Measurements from ENCODE around the gene CLBA1.
"Not testable (repeated sequence)": the region's sequence is repeated elsewhere in the genome, so short reads cannot be mapped to it uniquely, and the experiment has no call there.

CLBA1 gene

GRCh38 chr14:105034315-105035039, 48.9 kb downstream of the CLBA1 start:
- no peaks in the 10 kb centered on the region for H4K20me1 ChIP-seq (ENCODE audit: insufficient read depth, low read length)
- H3K4me3 ChIP-seq (ENCODE audit: low read length) = no peak overlapping the region
- no peak for DNase-seq
- H3K27ac ChIP-seq (ENCODE audit: low read length) = no peak overlapping the region
- no peaks in the 10 kb centered on the region for H3K79me2 ChIP-seq (ENCODE audit: low read length)
- TF ChIP-seq CTCF (IDR thresholded peaks at IDR 0.05; ENCODE audit: low read length) (no peak), EZH2phosphoT487 (IDR thresholded peaks at IDR 0.05; ENCODE audit: low read length) (no peak), EZH2 (optimal IDR thresholded peaks at IDR 0.05; ENCODE audit: low read depth, low read length) (no peak)
- no peaks in the 10 kb centered on the region; the same call in 1 of the 2 replicates for H3K27me3 ChIP-seq (replicated peaks; ENCODE audit: insufficient read depth, low read length)
- H3K9me2 ChIP-seq (replicated peaks; ENCODE audit: insufficient read depth, low read length) = no peaks in the 10 kb centered on the region
- H3K36me3 ChIP-seq (replicated peaks; ENCODE audit: insufficient read depth, low read length) = no peaks in the 10 kb centered on the region
- H3F3A ChIP-seq (ENCODE audit: insufficient read depth, low read length) = no peaks in the 10 kb centered on the region
- no peaks in the 10 kb centered on the region for H3K4me1 ChIP-seq (ENCODE audit: low read length)
- H3K9me3 ChIP-seq (replicated peaks; ENCODE audit: insufficient read depth, low read length) = no peaks in the 10 kb centered on the region
- no peak overlapping the region for H2AFZ ChIP-seq (ENCODE audit: low read length)
- no peak overlapping the region for H3K4me2 ChIP-seq (ENCODE audit: low read depth, low read length)
- H3K9ac ChIP-seq (ENCODE audit: low read length) = no peak overlapping the region

- H3K27ac ChIP-seq (ENCODE audit: low read length); H3F3A ChIP-seq (ENCODE audit: insufficient read depth, low read length); DNase-seq; H3K9me3 ChIP-seq (replicated peaks; ENCODE audit: insufficient read depth, low read length); H3K4me1 ChIP-seq (ENCODE audit: low read length); H3K36me3 ChIP-seq (replicated peaks; ENCODE audit: insufficient read depth, low read length); H3K27me3 ChIP-seq (replicated peaks; ENCODE audit: insufficient read depth, low read length); H3K4me3 ChIP-seq (ENCODE audit: low read length); H3K4me2 ChIP-seq (ENCODE audit: low read depth, low read length); H3K79me2 ChIP-seq (ENCODE audit: low read length); H3K9ac ChIP-seq (ENCODE audit: low read length); H2AFZ ChIP-seq (ENCODE audit: low read length); H4K20me1 ChIP-seq (ENCODE audit: insufficient read depth, low read length); H3K9me2 ChIP-seq (replicated peaks; ENCODE audit: insufficient read depth, low read length): not testable (repeated sequence)
These were observed 50.0 kb downstream of the CLBA1 start for GRCh38 chr14:105035616-105036015.

GRCh38 chr14:105039458-105040205, 54.0 kb downstream of the CLBA1 start:
- H3K9ac ChIP-seq (ENCODE audit: low read length) = no peak overlapping the region
- no peak overlapping the region for H3K4me3 ChIP-seq (ENCODE audit: low read length)
- no peaks in the 10 kb centered on the region for H3F3A ChIP-seq (ENCODE audit: insufficient read depth, low read length)
- H3K9me3 ChIP-seq (replicated peaks; ENCODE audit: insufficient read depth, low read length) = no peaks in the 10 kb centered on the region
- H3K4me1 ChIP-seq (ENCODE audit: low read length) = no peaks in the 10 kb centered on the region
- no peak overlapping the region for H2AFZ ChIP-seq (ENCODE audit: low read length)
- H3K27ac ChIP-seq (ENCODE audit: low read length) = no peak overlapping the region
- TF ChIP-seq EZH2phosphoT487 (IDR thresholded peaks at IDR 0.05; ENCODE audit: low read length) = no peak
- TF ChIP-seq CTCF (IDR thresholded peaks at IDR 0.05; ENCODE audit: low read length) = no peak
- TF ChIP-seq EZH2 (optimal IDR thresholded peaks at IDR 0.05; ENCODE audit: low read depth, low read length) = no peak
- H3K9me2 ChIP-seq (replicated peaks; ENCODE audit: insufficient read depth, low read length) = no peaks in the 10 kb centered on the region
- H3K27me3 ChIP-seq (replicated peaks; ENCODE audit: insufficient read depth, low read length) = peaks cover 20% of the 10 kb centered on the region
- no peak overlapping the region for H3K4me2 ChIP-seq (ENCODE audit: low read depth, low read length)
- no peaks in the 10 kb centered on the region for H3K36me3 ChIP-seq (replicated peaks; ENCODE audit: insufficient read depth, low read length)
- no peaks in the 10 kb centered on the region for H4K20me1 ChIP-seq (ENCODE audit: insufficient read depth, low read length)
- DNase-seq = no peak
- no peaks in the 10 kb centered on the region for H3K79me2 ChIP-seq (ENCODE audit: low read length)

Measured in MM.1S (cell line).